Measurements from ENCODE around the gene SEPTIN2. TPM values are rescaled to one million over a fixed set of nuclear protein-coding genes. Genes with fewer than 3 reads are reported as not detected.

Gene SEPTIN2
- total and polyA plus RNA-seq, 2 donors (not counting 3 experiments of a cell fraction or from before 2014, with no cell fraction given) = 427 to 512 TPM

DNA sequence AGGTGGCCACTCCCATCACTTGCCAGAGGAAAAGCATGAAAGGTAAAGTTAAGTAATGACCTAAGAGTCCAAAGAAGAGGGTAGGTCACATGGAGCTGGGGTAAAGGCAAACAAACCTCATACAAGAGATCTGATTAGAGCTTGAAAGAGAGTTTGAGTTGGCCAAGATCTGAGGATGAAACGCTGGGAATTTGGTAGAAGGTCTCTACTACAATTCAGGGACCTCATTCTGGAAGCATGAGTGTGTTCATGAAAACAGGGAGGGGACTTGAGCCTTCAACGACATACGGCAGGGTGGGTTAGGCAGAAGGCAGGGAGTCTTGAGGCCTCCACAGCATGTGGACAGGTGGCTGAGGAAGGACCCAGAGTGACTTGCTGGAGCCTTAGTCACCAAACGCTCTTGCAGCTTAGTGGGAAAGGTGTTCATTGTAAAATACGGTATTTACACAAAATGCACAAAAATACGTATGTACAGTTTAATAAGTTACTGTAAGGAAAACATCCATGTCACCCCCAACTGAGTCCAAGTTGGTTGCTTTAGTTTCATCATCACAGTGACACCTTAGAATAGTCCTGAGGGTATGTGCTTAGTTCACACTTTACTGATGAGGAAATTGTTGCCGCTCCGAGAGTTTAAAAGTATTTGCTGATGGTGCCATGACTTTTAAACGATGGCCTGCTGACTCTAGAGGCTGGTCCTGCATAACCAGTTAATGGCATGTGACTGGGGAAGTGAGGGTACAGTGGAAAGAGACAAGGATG, 35.3 kb downstream of the SEPTIN2 start:
- intact Hi-C loops (cut with micrococcal nuclease) (no loop called here), dilution Hi-C loops (cut with MboI; ENCODE audit: extremely low pct_ligation_motif_present, low sequenced_read_pairs) (no loop called here)
- H3K9me1 ChIP-seq (replicated peaks; ENCODE audit: control insufficient read depth, extremely low read depth, insufficient read depth, low read length) = no peaks in the 10 kb centered on the region
- TF ChIP-seq JUN (IDR thresholded peaks at IDR 0.05; ENCODE audit: borderline replicate concordance, insufficient read depth, insufficient read length, low read depth) (no peak), POLR2AphosphoS5 (IDR thresholded peaks at IDR 0.05; ENCODE audit: insufficient read depth, low read depth, low read length) (no peak), POLR2A (IDR thresholded peaks at IDR 0.05; ENCODE audit: low read depth, low read length) (no peak), FOS (IDR thresholded peaks at IDR 0.05; ENCODE audit: borderline replicate concordance, insufficient read depth, low read length) (no peak), MYC (IDR thresholded peaks at IDR 0.05; ENCODE audit: low read depth, low read length) (no peak), GATA2 (IDR thresholded peaks at IDR 0.05; ENCODE audit: insufficient read depth, insufficient read length, low read depth, low read length) (no peak), EZH2 (IDR thresholded peaks at IDR 0.05; ENCODE audit: borderline replicate concordance, low read depth, low read length, severe bottlenecking) (no peak)
- TF ChIP-seq, protein P1, sequence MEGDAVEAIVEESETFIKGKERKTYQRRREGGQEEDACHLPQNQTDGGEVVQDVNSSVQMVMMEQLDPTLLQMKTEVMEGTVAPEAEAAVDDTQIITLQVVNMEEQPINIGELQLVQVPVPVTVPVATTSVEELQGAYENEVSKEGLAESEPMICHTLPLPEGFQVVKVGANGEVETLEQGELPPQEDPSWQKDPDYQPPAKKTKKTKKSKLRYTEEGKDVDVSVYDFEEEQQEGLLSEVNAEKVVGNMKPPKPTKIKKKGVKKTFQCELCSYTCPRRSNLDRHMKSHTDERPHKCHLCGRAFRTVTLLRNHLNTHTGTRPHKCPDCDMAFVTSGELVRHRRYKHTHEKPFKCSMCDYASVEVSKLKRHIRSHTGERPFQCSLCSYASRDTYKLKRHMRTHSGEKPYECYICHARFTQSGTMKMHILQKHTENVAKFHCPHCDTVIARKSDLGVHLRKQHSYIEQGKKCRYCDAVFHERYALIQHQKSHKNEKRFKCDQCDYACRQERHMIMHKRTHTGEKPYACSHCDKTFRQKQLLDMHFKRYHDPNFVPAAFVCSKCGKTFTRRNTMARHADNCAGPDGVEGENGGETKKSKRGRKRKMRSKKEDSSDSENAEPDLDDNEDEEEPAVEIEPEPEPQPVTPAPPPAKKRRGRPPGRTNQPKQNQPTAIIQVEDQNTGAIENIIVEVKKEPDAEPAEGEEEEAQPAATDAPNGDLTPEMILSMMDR (IDR thresholded peaks at IDR 0.05; ENCODE audit: extremely low read depth in 1 of 2, insufficient read depth in 1 of 2, low read depth in 1 of 2, low read length in 2 of 2) = no peak
- TF ChIP-seq, protein P2, sequence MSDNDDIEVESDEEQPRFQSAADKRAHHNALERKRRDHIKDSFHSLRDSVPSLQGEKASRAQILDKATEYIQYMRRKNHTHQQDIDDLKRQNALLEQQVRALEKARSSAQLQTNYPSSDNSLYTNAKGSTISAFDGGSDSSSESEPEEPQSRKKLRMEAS (IDR thresholded peaks at IDR 0.05; ENCODE audit: insufficient read depth, insufficient read length) = no peak
- H3K79me2 ChIP-seq (ENCODE audit: control insufficient read depth, insufficient read depth, low read length) = no peaks in the 10 kb centered on the region
- H2AFZ ChIP-seq (ENCODE audit: low read depth, low read length) = no peak overlapping the region
- DNase-seq (ENCODE audit: low read depth, low spot score) (no peak), FAIRE-seq (no peak)
- ChIA-PET CTCF (no interaction called here), POLR2A (no interaction called here)
- no peak overlapping the region for H3K4me3 ChIP-seq (replicated peaks in 1 of 3; ENCODE audit: insufficient read depth in 1 of 3, low read depth in 1 of 3, low read length in 3 of 3)
- no peak overlapping the region for H3K9ac ChIP-seq (replicated peaks; ENCODE audit: extremely low read depth, insufficient read depth, low read length)
- H3K27ac ChIP-seq (ENCODE audit: insufficient read depth, low read depth, low read length) = no peak overlapping the region
- H3K9me3 ChIP-seq (replicated peaks; ENCODE audit: control insufficient read depth, insufficient read depth, low read length) = no peaks in the 10 kb centered on the region
- H3K4me2 ChIP-seq (ENCODE audit: insufficient read depth, low read length) = no peak overlapping the region
- no TSS peak for BruUV-seq (replicated peaks)
- H4K20me1 ChIP-seq (replicated peaks; ENCODE audit: control insufficient read depth, extremely low read depth, insufficient read depth, low read length) = no peaks in the 10 kb centered on the region
- H3K27me3 ChIP-seq (ENCODE audit: control insufficient read depth in 2 of 2, insufficient read depth in 2 of 2, low read length in 2 of 2) = no peaks in the 10 kb centered on the region
- H3K36me3 ChIP-seq (ENCODE audit: control insufficient read depth in 2 of 2, extremely low read depth in 1 of 2, insufficient read depth in 2 of 2, low read length in 2 of 2) = peaks cover 33 to 44% of the 10 kb centered on the region in 2 experiments
- no peaks in the 10 kb centered on the region for H3K4me1 ChIP-seq (ENCODE audit: control insufficient read depth, extremely low read depth, insufficient read depth, low read length)
